HL-60 (cell line): ENCODE measurements around the gene VPS13D.

Source experiments
- GABPA ChIP-seq: IDR thresholded peaks from 2 replicates; pipeline ENCODE4 v1.6.1; 2012; ENCODE audit warnings: low read depth
- TF ChIP-seq, protein P1 (sequence below): IDR thresholded peaks from one replicate; pipeline ENCODE4 v1.5.1; 2011; ENCODE audit warnings: low read length, control low read depth, inconsistent platforms; ENCODE audit not compliant: insufficient read depth

DNA sequence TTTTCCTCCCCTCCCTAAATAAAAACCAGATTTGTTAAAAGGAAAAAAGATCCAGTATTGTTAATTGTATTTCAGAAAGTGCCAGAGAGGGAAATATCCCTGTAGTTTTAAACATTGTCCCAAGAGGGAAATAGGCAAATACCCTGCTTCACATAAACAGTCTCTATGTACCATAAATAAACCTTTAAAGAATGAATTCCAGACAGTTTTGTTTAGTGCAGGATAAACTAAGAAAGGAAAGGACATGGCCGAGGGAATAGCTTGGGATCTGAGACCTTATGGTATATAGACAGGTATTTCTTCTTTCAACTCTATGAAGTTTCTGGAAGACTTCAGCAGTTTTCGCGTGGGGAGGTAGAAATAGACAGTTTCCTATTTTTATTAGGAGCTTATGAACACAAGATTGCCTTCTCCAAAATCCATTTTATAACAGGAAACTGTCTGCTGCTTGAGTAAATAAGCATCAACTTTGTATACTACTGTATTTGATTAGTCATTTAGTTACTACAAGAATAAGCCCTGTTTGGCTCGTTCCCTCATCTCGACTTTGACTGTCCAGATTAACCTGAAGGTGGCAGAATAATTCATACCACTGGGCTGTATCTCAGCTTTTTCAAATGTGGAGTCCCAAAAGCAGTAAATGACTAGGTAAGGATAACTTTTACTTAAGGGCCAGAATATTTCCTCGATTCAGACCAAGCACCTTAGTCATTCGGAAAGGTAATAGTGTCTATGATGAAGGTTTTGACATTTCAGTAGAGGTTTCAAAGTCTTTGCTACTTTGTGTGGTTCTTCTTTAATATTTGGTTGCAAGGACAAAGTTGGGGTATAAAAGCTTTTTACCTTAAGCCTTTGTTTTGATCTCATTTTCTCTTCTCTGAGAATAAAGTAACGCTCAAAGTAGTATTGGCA is 177.5 kb downstream of the VPS13D start:
- TF ChIP-seq, protein P1, sequence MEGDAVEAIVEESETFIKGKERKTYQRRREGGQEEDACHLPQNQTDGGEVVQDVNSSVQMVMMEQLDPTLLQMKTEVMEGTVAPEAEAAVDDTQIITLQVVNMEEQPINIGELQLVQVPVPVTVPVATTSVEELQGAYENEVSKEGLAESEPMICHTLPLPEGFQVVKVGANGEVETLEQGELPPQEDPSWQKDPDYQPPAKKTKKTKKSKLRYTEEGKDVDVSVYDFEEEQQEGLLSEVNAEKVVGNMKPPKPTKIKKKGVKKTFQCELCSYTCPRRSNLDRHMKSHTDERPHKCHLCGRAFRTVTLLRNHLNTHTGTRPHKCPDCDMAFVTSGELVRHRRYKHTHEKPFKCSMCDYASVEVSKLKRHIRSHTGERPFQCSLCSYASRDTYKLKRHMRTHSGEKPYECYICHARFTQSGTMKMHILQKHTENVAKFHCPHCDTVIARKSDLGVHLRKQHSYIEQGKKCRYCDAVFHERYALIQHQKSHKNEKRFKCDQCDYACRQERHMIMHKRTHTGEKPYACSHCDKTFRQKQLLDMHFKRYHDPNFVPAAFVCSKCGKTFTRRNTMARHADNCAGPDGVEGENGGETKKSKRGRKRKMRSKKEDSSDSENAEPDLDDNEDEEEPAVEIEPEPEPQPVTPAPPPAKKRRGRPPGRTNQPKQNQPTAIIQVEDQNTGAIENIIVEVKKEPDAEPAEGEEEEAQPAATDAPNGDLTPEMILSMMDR: no peak
- TF ChIP-seq GABPA: no peak
